GM23338 (cell line): ENCODE results near the gene LATS1. TPM values are rescaled to one million over a fixed set of nuclear protein-coding genes. Genes with fewer than 3 reads are reported as not detected.
A peak's percentile ranks its signal among the peaks of the same experiment; 100 is the strongest.
"Not testable (repeated sequence)": the region's sequence is repeated elsewhere in the genome, so short reads cannot be mapped to it uniquely, and the experiment has no call there.

ENCODE experiments used
- ATAC-seq: fragments of 200-7000 bp; cut with Tn5 transposase; 3 replicates; pipeline ENCODE4 v1.9.1; 2020
- DNase-seq: peaks from one replicate; pipeline ENCODE4 v3.0.0-alpha.2; 2015; ENCODE audit warnings: low spot score
- H2AFZ ChIP-seq: fragments of 200-600 bp; sonication (generic); 2 replicates; pipeline ENCODE4 v1.8.0; 2016; ENCODE audit warnings: antibody characterized with exemption, mild to moderate bottlenecking, moderate library complexity
- H3F3A ChIP-seq: fragments of 200-600 bp; sonication (generic); replicated peaks from 2 replicates; pipeline ENCODE4 v1.8.0; 2017; ENCODE audit warnings: antibody characterized with exemption, mixed run types, low read depth
- H3K27ac ChIP-seq: fragments of 200-600 bp; sonication (generic); 2 replicates; pipeline ENCODE4 v1.6.1; 2016; ENCODE audit warnings: low read depth
- H3K27me3 ChIP-seq: fragments of 200-600 bp; sonication (generic); 2 replicates; pipeline ENCODE4 v1.8.0; 2016; ENCODE audit warnings: mild to moderate bottlenecking, mixed run types, moderate library complexity; ENCODE audit not compliant: insufficient read depth
- H3K36me3 ChIP-seq: fragments of 200-600 bp; sonication (generic); 2 replicates; pipeline ENCODE4 v1.8.0; 2016; ENCODE audit warnings: mild to moderate bottlenecking; ENCODE audit not compliant: insufficient read depth
- H3K4me1 ChIP-seq: fragments of 200-600 bp; sonication (generic); 2 replicates; pipeline ENCODE4 v1.8.0; 2016; ENCODE audit warnings: mild to moderate bottlenecking, moderate library complexity; ENCODE audit not compliant: insufficient read depth
- H3K4me2 ChIP-seq: fragments of 200-600 bp; sonication (generic); 2 replicates; pipeline ENCODE4 v1.7.1; 2017; ENCODE audit warnings: mixed run types
- H3K4me3 ChIP-seq: fragments of 200-600 bp; sonication (generic); 2 replicates; pipeline ENCODE4 v1.6.1; 2016; ENCODE audit warnings: mixed run types
- H3K79me2 ChIP-seq: fragments of 200-600 bp; sonication (generic); replicated peaks from 2 replicates; pipeline ENCODE4 v1.8.0; 2017; ENCODE audit warnings: mild to moderate bottlenecking; ENCODE audit not compliant: insufficient read depth
- H3K9me2 ChIP-seq: fragments of 200-600 bp; sonication (generic); 2 replicates; pipeline ENCODE4 v1.8.0; 2017; ENCODE audit not compliant: insufficient read depth
- H4K20me1 ChIP-seq: fragments of 200-600 bp; sonication (generic); replicated peaks from 2 replicates; pipeline ENCODE4 v1.8.0; 2017; ENCODE audit warnings: mild to moderate bottlenecking; ENCODE audit not compliant: insufficient read depth
- H3K27ac Mint-ChIP-seq: 2 replicates; pipeline ENCODE4 v1.8.0; 2020; ENCODE audit warnings: inconsistent platforms, mild to moderate bottlenecking, moderate library complexity, mixed read lengths
- H3K27me3 Mint-ChIP-seq: 3 replicates; pipeline ENCODE4 v1.8.0; 2022; ENCODE audit warnings: low read depth, mild to moderate bottlenecking, moderate library complexity, mixed read lengths, inconsistent platforms; ENCODE audit not compliant: insufficient read depth, poor library complexity
- H3K36me3 Mint-ChIP-seq: 3 replicates; pipeline ENCODE4 v1.8.0; 2021; ENCODE audit warnings: low read depth, mild to moderate bottlenecking, inconsistent platforms, moderate library complexity, mixed read lengths
- H3K4me1 Mint-ChIP-seq: 3 replicates; pipeline ENCODE4 v1.8.0; 2020; ENCODE audit warnings: mild to moderate bottlenecking, inconsistent platforms, mixed read lengths
- H3K4me3 Mint-ChIP-seq: 3 replicates; pipeline ENCODE4 v1.8.0; 2021; ENCODE audit warnings: moderate library complexity, mild to moderate bottlenecking, inconsistent platforms, mixed read lengths
- H3K9me3 Mint-ChIP-seq: 3 replicates; pipeline ENCODE4 v1.8.0; 2020; ENCODE audit warnings: moderate library complexity, mild to moderate bottlenecking, inconsistent platforms, mixed read lengths
- CREB1 ChIP-seq: fragments of 250-450 bp; sonication (Bioruptor Pico); IDR thresholded peaks from 2 replicates; pipeline ENCODE4 v1.5.0; 2020; ENCODE audit warnings: low read depth, mild to moderate bottlenecking, moderate library complexity
- CTCF ChIP-seq, 2 experiments: fragments of 200-600 bp in 1 of 2; sonication (generic) in 1 of 2; conservative IDR thresholded peaks; 2 replicates each; pipeline versions ENCODE4 v1.5.1 to v1.6.1; 2016 to 2017; ENCODE audit warnings: antibody characterized with exemption in 2 of 2, low read depth in 2 of 2, mild to moderate bottlenecking in 2 of 2, moderate library complexity in 1 of 2
- EZH2phosphoT487 ChIP-seq: fragments of 200-600 bp; sonication (generic); IDR thresholded peaks from one replicate; pipeline ENCODE4 v1.8.1; 2018; ENCODE audit warnings: antibody characterized with exemption; ENCODE audit not compliant: unreplicated experiment
- POLR2AphosphoS5 ChIP-seq: IDR thresholded peaks from 2 replicates; pipeline ENCODE4 v1.6.1; 2016; ENCODE audit warnings: antibody characterized with exemption, low read depth
- polyA plus RNA-seq: library from polyadenylated mRNA; unstranded; fragments of >200 nt; fragmentation: Nextera tagmentation; extraction: Ambion mirVana; gene quantifications from 2 replicates; pipeline ENCODE4 v1.2.1, GENCODE V29; 2016
- total RNA-seq: library from RNA; depleted of rRNA; stranded (reverse); fragments of >200 nt; shearing (Covaris generic); gene quantifications from 2 replicates; pipeline ENCODE4 v1.2.3, GENCODE V29; 2014
- TF ChIP-seq, protein P1 (sequence below): IDR thresholded peaks from one replicate; pipeline ENCODE4 v1.6.1; 2018; ENCODE audit warnings: antibody characterized with exemption; ENCODE audit not compliant: unreplicated experiment
- TF ChIP-seq, protein P2 (sequence below): fragments of 250-450 bp; sonication (Bioruptor Pico); IDR thresholded peaks from 2 replicates; pipeline ENCODE4 v1.5.0; 2020; ENCODE audit warnings: mild to moderate bottlenecking, moderate library complexity

LATS1 gene
- total and polyA plus RNA-seq, 2 experiments from 2014 or later, result 7.5 to 18.8 TPM

DNA sequence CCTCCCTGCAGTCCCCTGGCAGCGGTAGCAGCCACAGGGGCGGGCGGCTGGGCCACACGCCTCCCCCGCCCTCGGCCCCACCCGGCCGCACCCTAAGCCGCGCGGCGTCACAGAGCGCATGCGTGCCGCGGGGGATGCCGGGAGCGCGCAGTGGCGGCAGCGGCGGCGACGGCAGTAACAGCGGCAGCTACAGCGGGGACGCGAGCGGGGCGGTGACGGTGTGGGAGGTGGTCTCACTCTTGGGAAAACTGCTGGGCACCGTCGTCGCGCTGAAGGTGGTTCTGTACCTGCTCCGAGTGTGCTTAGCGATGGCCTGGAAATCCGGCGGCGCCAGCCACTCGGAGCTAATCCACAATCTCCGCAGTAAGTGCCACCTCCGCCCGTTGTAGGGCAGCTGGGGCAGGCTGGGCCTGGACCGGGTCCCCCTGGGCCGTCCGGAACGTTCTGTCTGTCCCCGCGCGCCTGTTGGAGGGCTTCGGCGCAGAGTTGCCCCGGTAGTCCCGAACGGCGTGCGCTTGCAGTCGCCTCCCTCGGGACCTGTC lies 31.8 kb upstream of the LATS1 start, which contains the start of gene PCMT1:
Gene PCMT1, plus strand, starts transcription at position 148 of the 542 bp plus-strand sequence. Its CDS starts 161 bp downstream, at position 309.
- peaks cover 3% of the 10 kb centered on the region; the same call in 1 of the 3 replicates for H3K36me3 Mint-ChIP-seq
- peak within 1 kb of the TSS; percentile 89 for H3K4me3 Mint-ChIP-seq
- 0 out of 2 replicates have a peak, but pooled peaks cover 4% of the 10 kb centered on the region for H3F3A ChIP-seq
- peaks cover 15% of the 10 kb centered on the region for H4K20me1 ChIP-seq
- H3K79me2 ChIP-seq, result peaks cover 59% of the 10 kb centered on the region
- peak within 1 kb of the TSS; percentile 61; the same call in 1 of the 2 replicates for H2AFZ ChIP-seq
- ATAC-seq, result peak; percentile 84
- peak; percentile 93 for DNase-seq
- TF ChIP-seq, protein P1, sequence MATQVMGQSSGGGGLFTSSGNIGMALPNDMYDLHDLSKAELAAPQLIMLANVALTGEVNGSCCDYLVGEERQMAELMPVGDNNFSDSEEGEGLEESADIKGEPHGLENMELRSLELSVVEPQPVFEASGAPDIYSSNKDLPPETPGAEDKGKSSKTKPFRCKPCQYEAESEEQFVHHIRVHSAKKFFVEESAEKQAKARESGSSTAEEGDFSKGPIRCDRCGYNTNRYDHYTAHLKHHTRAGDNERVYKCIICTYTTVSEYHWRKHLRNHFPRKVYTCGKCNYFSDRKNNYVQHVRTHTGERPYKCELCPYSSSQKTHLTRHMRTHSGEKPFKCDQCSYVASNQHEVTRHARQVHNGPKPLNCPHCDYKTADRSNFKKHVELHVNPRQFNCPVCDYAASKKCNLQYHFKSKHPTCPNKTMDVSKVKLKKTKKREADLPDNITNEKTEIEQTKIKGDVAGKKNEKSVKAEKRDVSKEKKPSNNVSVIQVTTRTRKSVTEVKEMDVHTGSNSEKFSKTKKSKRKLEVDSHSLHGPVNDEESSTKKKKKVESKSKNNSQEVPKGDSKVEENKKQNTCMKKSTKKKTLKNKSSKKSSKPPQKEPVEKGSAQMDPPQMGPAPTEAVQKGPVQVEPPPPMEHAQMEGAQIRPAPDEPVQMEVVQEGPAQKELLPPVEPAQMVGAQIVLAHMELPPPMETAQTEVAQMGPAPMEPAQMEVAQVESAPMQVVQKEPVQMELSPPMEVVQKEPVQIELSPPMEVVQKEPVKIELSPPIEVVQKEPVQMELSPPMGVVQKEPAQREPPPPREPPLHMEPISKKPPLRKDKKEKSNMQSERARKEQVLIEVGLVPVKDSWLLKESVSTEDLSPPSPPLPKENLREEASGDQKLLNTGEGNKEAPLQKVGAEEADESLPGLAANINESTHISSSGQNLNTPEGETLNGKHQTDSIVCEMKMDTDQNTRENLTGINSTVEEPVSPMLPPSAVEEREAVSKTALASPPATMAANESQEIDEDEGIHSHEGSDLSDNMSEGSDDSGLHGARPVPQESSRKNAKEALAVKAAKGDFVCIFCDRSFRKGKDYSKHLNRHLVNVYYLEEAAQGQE, result no peak
- TF ChIP-seq CREB1 (CRISPR knock-in tag), result peak; percentile 52; the same call in 1 of the 2 replicates
- TF ChIP-seq, protein P2, sequence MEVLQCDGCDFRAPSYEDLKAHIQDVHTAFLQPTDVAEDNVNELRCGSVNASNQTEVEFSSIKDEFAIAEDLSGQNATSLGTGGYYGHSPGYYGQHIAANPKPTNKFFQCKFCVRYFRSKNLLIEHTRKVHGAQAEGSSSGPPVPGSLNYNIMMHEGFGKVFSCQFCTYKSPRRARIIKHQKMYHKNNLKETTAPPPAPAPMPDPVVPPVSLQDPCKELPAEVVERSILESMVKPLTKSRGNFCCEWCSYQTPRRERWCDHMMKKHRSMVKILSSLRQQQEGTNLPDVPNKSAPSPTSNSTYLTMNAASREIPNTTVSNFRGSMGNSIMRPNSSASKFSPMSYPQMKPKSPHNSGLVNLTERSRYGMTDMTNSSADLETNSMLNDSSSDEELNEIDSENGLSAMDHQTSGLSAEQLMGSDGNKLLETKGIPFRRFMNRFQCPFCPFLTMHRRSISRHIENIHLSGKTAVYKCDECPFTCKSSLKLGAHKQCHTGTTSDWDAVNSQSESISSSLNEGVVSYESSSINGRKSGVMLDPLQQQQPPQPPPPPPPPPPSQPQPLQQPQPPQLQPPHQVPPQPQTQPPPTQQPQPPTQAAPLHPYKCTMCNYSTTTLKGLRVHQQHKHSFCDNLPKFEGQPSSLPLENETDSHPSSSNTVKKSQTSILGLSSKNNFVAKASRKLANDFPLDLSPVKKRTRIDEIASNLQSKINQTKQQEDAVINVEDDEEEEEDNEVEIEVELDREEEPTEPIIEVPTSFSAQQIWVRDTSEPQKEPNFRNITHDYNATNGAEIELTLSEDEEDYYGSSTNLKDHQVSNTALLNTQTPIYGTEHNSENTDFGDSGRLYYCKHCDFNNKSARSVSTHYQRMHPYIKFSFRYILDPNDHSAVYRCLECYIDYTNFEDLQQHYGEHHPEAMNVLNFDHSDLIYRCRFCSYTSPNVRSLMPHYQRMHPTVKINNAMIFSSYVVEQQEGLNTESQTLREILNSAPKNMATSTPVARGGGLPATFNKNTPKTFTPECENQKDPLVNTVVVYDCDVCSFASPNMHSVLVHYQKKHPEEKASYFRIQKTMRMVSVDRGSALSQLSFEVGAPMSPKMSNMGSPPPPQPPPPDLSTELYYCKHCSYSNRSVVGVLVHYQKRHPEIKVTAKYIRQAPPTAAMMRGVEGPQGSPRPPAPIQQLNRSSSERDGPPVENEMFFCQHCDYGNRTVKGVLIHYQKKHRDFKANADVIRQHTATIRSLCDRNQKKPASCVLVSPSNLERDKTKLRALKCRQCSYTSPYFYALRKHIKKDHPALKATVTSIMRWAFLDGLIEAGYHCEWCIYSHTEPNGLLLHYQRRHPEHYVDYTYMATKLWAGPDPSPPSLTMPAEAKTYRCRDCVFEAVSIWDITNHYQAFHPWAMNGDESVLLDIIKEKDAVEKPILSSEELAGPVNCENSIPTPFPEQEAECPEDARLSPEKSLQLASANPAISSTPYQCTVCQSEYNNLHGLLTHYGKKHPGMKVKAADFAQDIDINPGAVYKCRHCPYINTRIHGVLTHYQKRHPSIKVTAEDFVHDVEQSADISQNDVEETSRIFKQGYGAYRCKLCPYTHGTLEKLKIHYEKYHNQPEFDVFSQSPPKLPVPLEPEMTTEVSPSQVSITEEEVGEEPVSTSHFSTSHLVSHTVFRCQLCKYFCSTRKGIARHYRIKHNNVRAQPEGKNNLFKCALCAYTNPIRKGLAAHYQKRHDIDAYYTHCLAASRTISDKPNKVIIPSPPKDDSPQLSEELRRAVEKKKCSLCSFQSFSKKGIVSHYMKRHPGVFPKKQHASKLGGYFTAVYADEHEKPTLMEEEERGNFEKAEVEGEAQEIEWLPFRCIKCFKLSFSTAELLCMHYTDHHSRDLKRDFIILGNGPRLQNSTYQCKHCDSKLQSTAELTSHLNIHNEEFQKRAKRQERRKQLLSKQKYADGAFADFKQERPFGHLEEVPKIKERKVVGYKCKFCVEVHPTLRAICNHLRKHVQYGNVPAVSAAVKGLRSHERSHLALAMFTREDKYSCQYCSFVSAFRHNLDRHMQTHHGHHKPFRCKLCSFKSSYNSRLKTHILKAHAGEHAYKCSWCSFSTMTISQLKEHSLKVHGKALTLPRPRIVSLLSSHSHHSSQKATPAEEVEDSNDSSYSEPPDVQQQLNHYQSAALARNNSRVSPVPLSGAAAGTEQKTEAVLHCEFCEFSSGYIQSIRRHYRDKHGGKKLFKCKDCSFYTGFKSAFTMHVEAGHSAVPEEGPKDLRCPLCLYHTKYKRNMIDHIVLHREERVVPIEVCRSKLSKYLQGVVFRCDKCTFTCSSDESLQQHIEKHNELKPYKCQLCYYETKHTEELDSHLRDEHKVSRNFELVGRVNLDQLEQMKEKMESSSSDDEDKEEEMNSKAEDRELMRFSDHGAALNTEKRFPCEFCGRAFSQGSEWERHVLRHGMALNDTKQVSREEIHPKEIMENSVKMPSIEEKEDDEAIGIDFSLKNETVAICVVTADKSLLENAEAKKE, result no peak
- TF ChIP-seq CTCF (conservative IDR thresholded peaks at IDR 0.05; ENCODE audit: low read depth in 2 of 2), result no peak
- peak; percentile 96 for TF ChIP-seq POLR2AphosphoS5
- no peak for TF ChIP-seq EZH2phosphoT487
- peaks cover 14% of the 10 kb centered on the region for H3K27me3 Mint-ChIP-seq
- no peaks in the 10 kb centered on the region for H3K27me3 ChIP-seq
- no peaks in the 10 kb centered on the region for H3K36me3 ChIP-seq
- H3K4me2 ChIP-seq, result peak within 1 kb of the TSS; percentile 93
- peak within 1 kb of the TSS; percentile 83 for H3K27ac Mint-ChIP-seq
- peaks cover 20% of the 10 kb centered on the region; the same call in 1 of the 2 replicates for H3K4me1 ChIP-seq
- H3K9me3 Mint-ChIP-seq, result no peaks in the 10 kb centered on the region; the same call in 2 of the 3 replicates
- H3K4me1 Mint-ChIP-seq, result peaks cover 16% of the 10 kb centered on the region
- peak within 1 kb of the TSS; percentile 94 for H3K27ac ChIP-seq
- H3K4me3 ChIP-seq, result peak within 1 kb of the TSS; percentile 87
- H3K9me2 ChIP-seq, result no peaks in the 10 kb centered on the region; the same call in 1 of the 2 replicates

GRCh38 chr6:149749082-149749593 lies 31.2 kb upstream of the LATS1 start:
- H3K27ac ChIP-seq, result peak overlapping the region; percentile 88

More at GRCh38 chr6:149749082-149749593, 31.2 kb upstream of the LATS1 start:
- Histone ChIP-seq H3K4me1 (peaks cover 20% of the 10 kb centered on the region; the same call in 1 of the 2 replicates), H3K79me2 (peaks cover 59% of the 10 kb centered on the region), H3K4me3 (peak overlapping the region; percentile 87), H3K4me2 (peak overlapping the region; percentile 93), H4K20me1 (peaks cover 15% of the 10 kb centered on the region), H2AFZ (0 out of 2 replicates have a peak overlapping the region, but pooled peaks have one; percentile 25)
- H3K9me2 ChIP-seq, H3K27me3 ChIP-seq, H3K9me3 Mint-ChIP-seq, H3F3A ChIP-seq, H3K36me3 Mint-ChIP-seq, H3K36me3 ChIP-seq, DNase-seq: not testable (repeated sequence)
- H3K27me3 Mint-ChIP-seq, result peaks cover 14% of the 10 kb centered on the region
- ATAC-seq, result peak; percentile 2
- H3K4me1 Mint-ChIP-seq, result peaks cover 16% of the 10 kb centered on the region
- 0 out of 2 replicates have a peak overlapping the region, but pooled peaks have one; percentile 72 for H3K27ac Mint-ChIP-seq
- H3K4me3 Mint-ChIP-seq, result peak overlapping the region; percentile 89
